Natural killer cell (primary cell): ENCODE results near the gene RAB40C. TPM values are rescaled to one million over a fixed set of nuclear protein-coding genes. Genes with fewer than 3 reads are reported as not detected.

Experiments used
- ATAC-seq, 3 donors: fragments of 150-1000 bp in 2 of 3; fragments of 200-7000 bp in 1 of 3; cut with Tn5 transposase; 1 replicate in 1 of 3; 2 replicates in 2 of 3; pipeline ENCODE4 v1.10.0; 2021; ENCODE audit warnings: mild to moderate bottlenecking in 2 of 3, moderate library complexity in 2 of 3
- DNase-seq, 2 donors: peaks; one replicate each; pipeline versions ENCODE4 v3.0.0 to v3.0.0-alpha.2; 2013 to 2021; ENCODE audit warnings: mixed read lengths in 1 of 2
- H3K27ac ChIP-seq: one replicate; pipeline ENCODE4 v1.5.1; 2013; ENCODE audit warnings: mild to moderate bottlenecking, low read length
- H3K27me3 ChIP-seq: one replicate; pipeline ENCODE4 v1.6.1; 2013; ENCODE audit warnings: low read length; ENCODE audit not compliant: control insufficient read depth, insufficient read depth
- H3K36me3 ChIP-seq: one replicate; pipeline ENCODE4 v1.6.1; 2013; ENCODE audit warnings: low read length; ENCODE audit not compliant: control insufficient read depth, insufficient read depth
- H3K4me1 ChIP-seq: one replicate; pipeline ENCODE4 v1.6.1; 2013; ENCODE audit warnings: low read length; ENCODE audit not compliant: control insufficient read depth, insufficient read depth
- H3K4me3 ChIP-seq: one replicate; pipeline ENCODE4 v1.5.1; 2013; ENCODE audit warnings: low read length
- H3K9me3 ChIP-seq: one replicate; pipeline ENCODE4 v1.6.1; 2013; ENCODE audit warnings: low read length; ENCODE audit not compliant: control insufficient read depth, insufficient read depth
- H3K27ac Mint-ChIP-seq, 2 donors: one replicate each; pipeline ENCODE4 v1.8.0; 2022; ENCODE audit warnings: mild to moderate bottlenecking in 2 of 2, mixed read lengths in 2 of 2, moderate library complexity in 1 of 2
- H3K27me3 Mint-ChIP-seq, 2 donors: one replicate each; pipeline ENCODE4 v1.8.0; 2022; ENCODE audit warnings: low read depth in 2 of 2, mixed read lengths in 2 of 2
- H3K36me3 Mint-ChIP-seq: one replicate; pipeline ENCODE4 v1.8.0; 2022; ENCODE audit warnings: mixed read lengths
- H3K4me1 Mint-ChIP-seq, 2 donors: one replicate each; pipeline ENCODE4 v1.8.0; 2022; ENCODE audit warnings: mixed read lengths in 2 of 2
- H3K4me3 Mint-ChIP-seq: one replicate; pipeline ENCODE4 v1.8.0; 2022; ENCODE audit warnings: mild to moderate bottlenecking, moderate library complexity, mixed read lengths
- H3K9me3 Mint-ChIP-seq, 2 donors: one replicate each; pipeline ENCODE4 v1.8.0; 2022; ENCODE audit warnings: mixed read lengths in 2 of 2
- WGBS: methylation state at CpG from one replicate; pipeline ENCODE4 v1.1.7; 2013; ENCODE audit warnings: missing lambda C conversion rate; ENCODE audit not compliant: insufficient coverage; 5-methylcytosine and 5-hydroxymethylcytosine counted together
- intact Hi-C: fragments of 100-400 bp; cut with micrococcal nuclease; formaldehyde crosslinking; loops from one replicate; pipeline ENCODE4 v1.14.2; 2022
- total RNA-seq, 4 donors: library from RNA; stranded (reverse); fragments of 120-200 nt in 1 of 4; gene quantifications; one replicate each; pipeline versions ENCODE4 v1.2.3 to v1.2.4, GENCODE V29; 2013 to 2022
- TF ChIP-seq, protein P1 (sequence below): fragments of 200-600 bp; IDR thresholded peaks from one replicate; pipeline ENCODE4 v1.8.0; 2022; ENCODE audit warnings: antibody characterized with exemption

RAB40C gene
- total RNA-seq, 3 donors from 2014 or later (not counting 1 experiment from before 2014, with no cell fraction given), result 12.7 to 20.8 (median 20.0) TPM

- Histone ChIP-seq H3K4me1 (peaks cover 34% of the 10 kb centered on the region), H3K36me3 (no peaks in the 10 kb centered on the region), H3K9me3 (no peaks in the 10 kb centered on the region), H3K27ac (peak within 1 kb of the TSS; percentile 82), H3K27me3 (no peaks in the 10 kb centered on the region), H3K4me3 (peak within 1 kb of the TSS; percentile 87)
- TF ChIP-seq, protein P1, sequence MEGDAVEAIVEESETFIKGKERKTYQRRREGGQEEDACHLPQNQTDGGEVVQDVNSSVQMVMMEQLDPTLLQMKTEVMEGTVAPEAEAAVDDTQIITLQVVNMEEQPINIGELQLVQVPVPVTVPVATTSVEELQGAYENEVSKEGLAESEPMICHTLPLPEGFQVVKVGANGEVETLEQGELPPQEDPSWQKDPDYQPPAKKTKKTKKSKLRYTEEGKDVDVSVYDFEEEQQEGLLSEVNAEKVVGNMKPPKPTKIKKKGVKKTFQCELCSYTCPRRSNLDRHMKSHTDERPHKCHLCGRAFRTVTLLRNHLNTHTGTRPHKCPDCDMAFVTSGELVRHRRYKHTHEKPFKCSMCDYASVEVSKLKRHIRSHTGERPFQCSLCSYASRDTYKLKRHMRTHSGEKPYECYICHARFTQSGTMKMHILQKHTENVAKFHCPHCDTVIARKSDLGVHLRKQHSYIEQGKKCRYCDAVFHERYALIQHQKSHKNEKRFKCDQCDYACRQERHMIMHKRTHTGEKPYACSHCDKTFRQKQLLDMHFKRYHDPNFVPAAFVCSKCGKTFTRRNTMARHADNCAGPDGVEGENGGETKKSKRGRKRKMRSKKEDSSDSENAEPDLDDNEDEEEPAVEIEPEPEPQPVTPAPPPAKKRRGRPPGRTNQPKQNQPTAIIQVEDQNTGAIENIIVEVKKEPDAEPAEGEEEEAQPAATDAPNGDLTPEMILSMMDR, result no peak
- Mint-ChIP-seq H3K9me3 (no peaks in the 10 kb centered on the region), H3K36me3 (no peaks in the 10 kb centered on the region), H3K27me3 (peaks cover 0 to 3% of the 10 kb centered on the region in 2 donors), H3K4me3 (peak within 1 kb of the TSS; percentile 98), H3K4me1 (peaks cover 7 to 18% of the 10 kb centered on the region in 2 donors), H3K27ac (peak within 1 kb of the TSS; percentile 98 to 100)
- DNase-seq (peak; percentile 96), ATAC-seq (peak; percentile 82 to 92 (median 86))
- intact Hi-C loops, result loop anchor here (1.0 kb wide), 1 partner anchor 47 kb away; no protein-coding TSS in a partner anchor
- under 1% methylated on average over 91 of the region's 91 CpGs for WGBS
Observed at GRCh38 chr16:636206-637080, 46.6 kb downstream of the RAB40C start, which contains the start of gene METTL26. Gene METTL26 (minus strand): TSS chr16:636305. CDS start chr16:636290, 15 bp downstream.

DNA sequence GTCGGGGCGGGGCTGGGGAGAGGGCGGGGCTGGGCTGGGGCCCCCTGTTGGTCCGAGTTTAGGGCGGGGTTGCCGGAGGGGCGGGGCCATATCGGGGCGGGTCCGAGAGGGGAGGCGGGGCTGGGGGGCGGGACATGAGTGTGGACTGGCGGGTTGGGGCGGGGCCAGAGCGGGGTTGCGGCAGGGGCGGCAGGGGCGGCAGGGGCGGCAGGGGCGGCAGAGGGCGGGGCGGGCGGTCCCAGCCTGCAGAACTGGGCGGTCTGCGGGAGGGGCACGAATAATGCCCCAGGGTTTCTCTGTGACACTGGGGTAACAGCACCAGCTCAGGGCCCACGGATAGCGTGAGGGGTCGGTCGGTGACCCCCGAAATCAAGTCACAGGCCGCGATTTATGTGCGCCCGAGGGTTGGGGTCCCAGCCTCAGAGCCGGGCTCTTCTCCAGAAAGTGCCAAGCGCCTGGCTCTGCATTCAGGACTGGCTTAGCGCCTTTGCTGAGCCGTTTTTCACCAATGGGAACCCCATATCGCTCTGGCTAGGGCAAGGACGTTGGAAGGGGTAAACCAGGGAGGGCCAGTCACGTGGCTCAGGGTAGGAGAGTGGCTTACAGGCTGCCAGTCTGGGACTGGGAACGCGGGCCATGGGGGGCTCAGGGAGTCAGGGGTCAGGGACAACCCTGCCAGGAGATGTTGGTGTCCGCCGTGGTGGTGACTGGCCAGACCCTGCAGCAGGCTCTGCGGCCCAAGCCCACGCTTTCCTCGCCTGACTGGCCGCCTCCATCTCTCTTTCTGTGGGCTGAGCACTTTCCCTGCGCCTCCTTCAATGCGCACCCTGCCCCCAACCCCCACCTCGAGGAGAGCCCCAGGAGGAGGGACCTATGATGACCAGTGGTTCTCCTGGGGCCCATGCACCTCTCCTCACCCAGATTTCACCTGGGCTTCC, 47.5 kb downstream of the RAB40C start:
- Histone ChIP-seq H3K36me3 (no peaks in the 10 kb centered on the region), H3K4me1 (peaks cover 36% of the 10 kb centered on the region), H3K27ac (peak overlapping the region; percentile 82), H3K9me3 (no peaks in the 10 kb centered on the region), H3K27me3 (no peaks in the 10 kb centered on the region), H3K4me3 (peak overlapping the region; percentile 87)
- H3K4me1 Mint-ChIP-seq, result peaks cover 7 to 18% of the 10 kb centered on the region in 2 donors
- H3K4me3 Mint-ChIP-seq, result peak overlapping the region; percentile 98
- TF ChIP-seq, protein P1, result no peak
- intact Hi-C loops, result no loop called here
- no peaks in the 10 kb centered on the region for H3K36me3 Mint-ChIP-seq
- whole genome bisulfite sequencing, result 20% methylated on average over 52 of the region's 53 CpGs
- H3K27ac Mint-ChIP-seq, result peak overlapping the region; percentile 98 to 100
- H3K9me3 Mint-ChIP-seq, result no peaks in the 10 kb centered on the region
- peaks cover 0 to 3% of the 10 kb centered on the region in 2 donors for H3K27me3 Mint-ChIP-seq
- DNase-seq (peak in 1 of 2 donors; percentile 92), ATAC-seq (peak; percentile 71 to 88 (median 74))

DNA sequence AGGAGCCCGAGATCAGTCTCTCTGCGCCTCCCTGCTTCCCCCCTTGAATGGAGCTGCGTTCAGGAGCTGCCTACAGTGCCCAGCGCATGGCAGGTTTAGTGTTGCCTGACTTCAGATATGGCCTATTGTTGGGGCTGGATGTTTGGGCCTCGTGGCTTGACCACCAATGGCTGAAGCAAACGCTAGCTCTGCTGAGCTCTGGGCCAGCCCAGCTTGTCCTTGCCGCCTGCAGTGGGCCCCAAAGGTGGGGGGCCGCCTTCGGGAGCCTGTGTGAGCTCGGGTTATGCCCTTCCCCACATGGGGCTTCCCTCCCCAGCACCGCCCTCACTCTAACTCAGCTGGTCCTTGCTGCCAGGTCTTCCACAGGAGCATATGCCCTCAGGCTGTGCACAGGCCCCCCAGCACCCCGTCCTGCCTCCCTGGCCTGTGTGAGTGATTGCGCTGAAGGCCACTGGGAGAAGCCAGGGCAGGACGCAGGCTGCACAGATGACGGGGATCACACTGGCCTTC, 48.2 kb downstream of the RAB40C start:
- no peak overlapping the region for H3K27ac Mint-ChIP-seq
- DNase-seq, result no peak
- H3K36me3 Mint-ChIP-seq, result no peaks in the 10 kb centered on the region
- ATAC-seq, result no peak
- WGBS, result 92% methylated on average over 14 of the region's 15 CpGs
- H3K27me3 Mint-ChIP-seq, result peaks cover 0 to 3% of the 10 kb centered on the region in 2 donors
- Histone ChIP-seq H3K27me3 (no peaks in the 10 kb centered on the region), H3K4me1 (peaks cover 43% of the 10 kb centered on the region), H3K9me3 (no peaks in the 10 kb centered on the region), H3K36me3 (no peaks in the 10 kb centered on the region), H3K27ac (no peak overlapping the region), H3K4me3 (no peak overlapping the region)
- intact Hi-C loops, result no loop called here
- H3K9me3 Mint-ChIP-seq, result no peaks in the 10 kb centered on the region
- H3K4me1 Mint-ChIP-seq, result peaks cover 7 to 18% of the 10 kb centered on the region in 2 donors
- H3K4me3 Mint-ChIP-seq, result no peak overlapping the region
- TF ChIP-seq, protein P1, result no peak
